ENCODE measurements around the gene GFY.
A peak's percentile ranks its signal among the peaks of the same experiment; 100 is the strongest.
"Not testable (repeated sequence)": the region's sequence is repeated elsewhere in the genome, so short reads cannot be mapped to it uniquely, and the experiment has no call there.

The GFY gene

DNA sequence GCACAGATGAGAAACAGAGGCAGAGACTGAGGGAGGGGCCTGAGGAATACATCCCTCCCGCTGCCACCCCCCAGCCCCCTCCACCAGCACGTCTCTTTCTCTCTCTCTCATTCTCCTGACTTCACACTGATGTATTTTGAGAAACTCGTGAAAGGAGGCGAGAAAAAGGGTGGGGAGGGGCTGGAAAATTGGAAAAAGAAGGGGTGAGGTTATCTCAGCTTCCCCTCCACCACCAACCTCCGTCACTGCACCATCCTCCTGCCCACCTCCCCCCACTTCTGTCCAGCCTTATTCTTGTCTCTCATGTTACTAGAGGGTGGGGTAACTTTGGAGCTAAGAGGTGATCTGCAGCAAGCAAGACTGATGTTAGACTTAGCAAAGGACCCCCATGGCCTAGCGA, 14.6 kb downstream of the GFY start:
- Histone ChIP-seq H3K27me3 (ENCODE audit: control insufficient read depth, insufficient read depth, low read length) (peaks cover 63% of the 10 kb centered on the region), H3K27ac (ENCODE audit: low read depth, low read length) (no peak overlapping the region), H3K9me3 (ENCODE audit: control insufficient read depth, insufficient read depth, low read length) (no peaks in the 10 kb centered on the region), H3K4me3 (ENCODE audit: low read depth, low read length) (no peak overlapping the region), H3K36me3 (ENCODE audit: control insufficient read depth, insufficient read depth, low read length) (no peaks in the 10 kb centered on the region), H3K4me1 (ENCODE audit: control insufficient read depth, insufficient read depth, low read length) (peaks cover 6% of the 10 kb centered on the region), H3K9ac (ENCODE audit: low read depth, low read length) (no peak overlapping the region)

DNA sequence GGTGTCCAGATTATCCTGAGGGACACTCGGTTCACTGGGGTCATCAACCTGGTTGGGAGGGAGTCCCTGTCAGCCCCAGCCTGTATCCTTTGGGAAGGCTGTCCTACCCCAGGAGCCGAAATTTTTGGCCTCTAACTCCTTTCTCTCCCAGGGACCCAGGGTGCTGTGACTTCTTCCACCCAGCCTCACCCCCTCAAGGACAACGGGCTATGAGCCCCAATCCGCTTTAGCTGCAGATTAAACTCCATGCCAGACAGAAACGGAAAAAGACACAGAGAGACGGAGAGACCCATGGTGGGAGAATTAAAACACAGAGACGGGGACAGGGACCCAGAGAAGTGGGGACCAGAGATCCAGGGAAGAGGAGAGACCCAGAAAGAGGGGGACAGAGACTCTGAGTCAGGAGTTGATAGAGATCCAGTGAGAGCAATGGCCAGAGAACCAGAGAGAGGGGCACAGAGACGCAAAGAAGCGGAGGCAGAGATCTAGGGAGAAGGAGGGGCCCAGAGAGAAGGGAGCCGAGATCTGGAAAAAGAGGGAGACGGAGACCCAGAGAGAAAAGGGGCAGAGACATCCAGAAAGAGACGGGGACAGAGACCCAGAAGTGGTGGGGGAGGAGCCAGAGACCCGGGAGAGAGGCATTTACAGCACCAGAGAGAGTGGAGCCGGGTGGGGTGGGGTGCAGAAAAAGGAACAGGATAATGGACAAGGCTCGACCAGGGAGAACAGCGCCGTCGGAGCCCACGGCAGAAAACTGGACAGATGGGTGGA, 15.4 kb downstream of the GFY start:
- H3K9ac ChIP-seq (ENCODE audit: low read depth, low read length), result no peak overlapping the region
- H3K4me1 ChIP-seq (ENCODE audit: control insufficient read depth, insufficient read depth, low read length), result peaks cover 6% of the 10 kb centered on the region
- H3K36me3 ChIP-seq (ENCODE audit: control insufficient read depth, insufficient read depth, low read length), result no peaks in the 10 kb centered on the region
- peak overlapping the region; percentile 55 for H3K4me3 ChIP-seq (ENCODE audit: low read depth, low read length)
- no peak overlapping the region for H3K27ac ChIP-seq (ENCODE audit: low read depth, low read length)
- no peaks in the 10 kb centered on the region for H3K9me3 ChIP-seq (ENCODE audit: control insufficient read depth, insufficient read depth, low read length)
- peaks cover 63% of the 10 kb centered on the region for H3K27me3 ChIP-seq (ENCODE audit: control insufficient read depth, insufficient read depth, low read length)

DNA sequence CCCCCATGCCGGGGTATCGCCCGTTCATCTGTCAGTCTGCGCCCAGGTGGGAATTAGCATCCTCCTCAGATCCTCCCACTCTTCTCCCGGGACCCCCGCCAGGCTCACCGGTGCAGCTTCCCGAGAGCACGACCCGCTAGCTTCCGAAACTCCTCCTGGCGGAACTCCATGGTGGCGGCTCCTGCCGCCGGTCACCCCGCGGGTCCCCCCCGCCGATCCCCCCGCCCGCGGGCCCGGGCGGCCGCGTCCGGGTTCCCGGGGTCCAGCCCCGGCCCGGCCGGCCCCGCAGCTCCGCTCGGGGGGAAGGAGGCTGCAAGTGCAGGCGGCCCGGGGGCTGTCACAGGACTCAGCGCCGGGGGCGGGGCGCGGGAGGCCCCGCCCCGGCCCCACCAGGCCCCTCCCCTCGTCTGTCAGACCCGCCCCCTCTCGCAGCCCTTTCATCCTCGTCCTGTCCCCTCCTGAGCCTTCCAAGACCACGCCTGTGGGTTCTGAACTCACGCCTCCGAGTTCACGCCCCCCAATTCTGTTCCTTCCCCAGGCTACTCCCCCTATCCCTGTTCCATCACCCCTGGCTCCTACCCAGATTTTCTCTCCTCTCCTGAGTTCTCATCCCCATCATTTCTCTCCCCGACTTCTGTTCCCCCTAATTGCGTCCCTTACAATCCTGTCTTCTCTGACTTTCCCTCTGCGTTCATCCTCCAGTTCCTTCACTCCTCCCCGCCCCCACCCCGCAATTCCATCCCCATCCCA, 16.2 kb downstream of the GFY start, which contains the start of gene SLC17A7:
Gene SLC17A7, minus strand, starts transcription at position 318 of the 750 bp plus-strand sequence. Its CDS starts 148 bp downstream, at position 170.
- H3K36me3 ChIP-seq (ENCODE audit: control insufficient read depth, insufficient read depth, low read length), result peaks cover 3% of the 10 kb centered on the region; the same call in 1 of the 2 replicates
- H3K9ac ChIP-seq (ENCODE audit: low read depth, low read length), result no peak within 1 kb of the TSS
- H3K4me3 ChIP-seq (ENCODE audit: low read depth, low read length), result peak within 1 kb of the TSS; percentile 55

DNA sequence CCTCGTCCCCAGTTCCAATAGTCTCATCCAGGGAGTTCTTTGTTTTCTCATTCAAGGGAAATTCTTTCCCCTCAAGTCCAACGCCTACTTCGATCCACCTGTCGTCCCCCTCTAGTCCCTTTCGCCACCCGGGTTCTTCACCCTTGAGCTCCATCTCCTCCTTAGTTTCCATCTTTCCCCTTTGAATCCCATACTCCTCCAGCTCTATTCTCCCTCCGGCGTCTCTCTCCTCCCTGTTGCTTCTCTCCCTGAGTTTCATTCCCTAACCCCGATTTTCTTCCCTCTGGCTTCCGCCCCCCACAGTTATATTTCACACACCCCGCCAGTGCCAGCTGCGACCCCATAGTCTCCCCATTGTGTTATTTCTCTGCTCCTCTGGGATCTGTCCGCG, 16.8 kb downstream of the GFY start:
- H3K27me3 ChIP-seq (ENCODE audit: control insufficient read depth, insufficient read depth, low read length), result peaks cover 51% of the 10 kb centered on the region
- H3K36me3 ChIP-seq (ENCODE audit: control insufficient read depth, insufficient read depth, low read length), result peaks cover 8% of the 10 kb centered on the region
- H3K4me1 ChIP-seq (ENCODE audit: control insufficient read depth, insufficient read depth, low read length), result peaks cover 6% of the 10 kb centered on the region
- H3K9me3 ChIP-seq (ENCODE audit: control insufficient read depth, insufficient read depth, low read length), result no peaks in the 10 kb centered on the region
- no peak overlapping the region for H3K27ac ChIP-seq (ENCODE audit: low read depth, low read length)
- peak overlapping the region; percentile 55; the same call in 1 of the 2 replicates for H3K4me3 ChIP-seq (ENCODE audit: low read depth, low read length)
- H3K9ac ChIP-seq (ENCODE audit: low read depth, low read length), result no peak overlapping the region

More for the DNA sequence above, 16.2 kb downstream of the GFY start, which contains the start of gene SLC17A7:
- Histone ChIP-seq H3K27ac (ENCODE audit: low read depth, low read length) (no peak within 1 kb of the TSS), H3K9me3 (ENCODE audit: control insufficient read depth, insufficient read depth, low read length) (no peaks in the 10 kb centered on the region), H3K4me1 (ENCODE audit: control insufficient read depth, insufficient read depth, low read length) (peaks cover 6% of the 10 kb centered on the region), H3K27me3 (ENCODE audit: control insufficient read depth, insufficient read depth, low read length) (peaks cover 57% of the 10 kb centered on the region)

DNA sequence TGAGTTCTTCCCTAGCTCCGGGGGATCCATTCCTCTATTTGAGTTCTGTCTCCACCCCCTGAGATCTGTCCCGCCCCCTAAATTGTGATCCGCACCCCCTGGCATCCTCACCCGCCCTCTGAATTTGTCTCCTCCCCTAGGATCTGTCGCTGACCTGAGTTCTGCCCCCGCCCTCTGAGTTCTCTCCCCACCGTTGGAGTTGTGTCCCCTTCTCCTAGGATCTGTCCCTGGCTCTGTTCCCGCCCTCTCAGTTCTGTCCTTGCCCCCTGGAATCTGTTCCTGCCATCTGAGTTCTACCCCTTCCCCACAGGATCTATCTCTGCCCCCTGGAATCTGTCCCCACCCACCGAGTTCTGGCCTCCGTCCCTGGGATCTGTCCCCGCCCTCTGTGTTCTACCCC, 17.2 kb downstream of the GFY start:
- H3K27ac ChIP-seq (ENCODE audit: low read depth, low read length), result no peak overlapping the region
- no peaks in the 10 kb centered on the region for H3K9me3 ChIP-seq (ENCODE audit: control insufficient read depth, insufficient read depth, low read length)
- no peak overlapping the region for H3K9ac ChIP-seq (ENCODE audit: low read depth, low read length)
- peaks cover 12% of the 10 kb centered on the region for H3K36me3 ChIP-seq (ENCODE audit: control insufficient read depth, insufficient read depth, low read length)
- peaks cover 6% of the 10 kb centered on the region for H3K4me1 ChIP-seq (ENCODE audit: control insufficient read depth, insufficient read depth, low read length)
- H3K27me3 ChIP-seq (ENCODE audit: control insufficient read depth, insufficient read depth, low read length), result peaks cover 47% of the 10 kb centered on the region
- peak overlapping the region; percentile 55 for H3K4me3 ChIP-seq (ENCODE audit: low read depth, low read length)

DNA sequence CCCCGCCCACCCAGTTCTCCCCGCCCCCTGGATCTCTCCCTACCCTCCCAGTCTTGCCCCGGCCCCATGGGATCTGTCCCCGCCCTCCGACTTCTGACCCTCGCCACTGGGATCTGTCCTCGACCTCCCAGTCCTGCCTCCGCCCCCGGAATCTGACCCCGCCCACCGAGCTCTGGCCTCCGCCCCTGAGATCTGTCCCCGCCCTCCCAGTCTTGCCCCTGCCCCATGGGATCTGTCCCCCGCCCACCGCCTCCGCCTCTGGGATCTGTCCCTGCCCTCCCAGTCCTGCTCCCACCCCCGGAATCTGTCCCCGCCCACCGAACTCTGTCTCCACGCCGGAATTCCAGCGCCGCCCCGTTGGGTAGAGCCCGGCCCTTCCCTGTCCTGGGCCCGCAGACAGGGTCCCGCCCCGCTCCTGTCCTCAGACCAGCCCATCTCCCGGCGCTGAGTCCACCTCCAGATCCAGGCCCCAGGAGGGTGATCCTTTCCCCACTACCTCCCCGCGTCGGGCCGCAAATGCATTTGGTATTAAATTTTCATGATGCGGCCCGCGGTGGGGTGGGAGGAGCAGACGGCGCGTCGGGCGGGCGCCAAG, 17.7 kb downstream of the GFY start:
- peaks cover 12% of the 10 kb centered on the region for H3K36me3 ChIP-seq (ENCODE audit: control insufficient read depth, insufficient read depth, low read length)
- H3K9ac ChIP-seq (ENCODE audit: low read depth, low read length), result no peak overlapping the region; the same call in 1 of the 2 replicates
- H3K27ac ChIP-seq (ENCODE audit: low read depth, low read length), result peak overlapping the region; percentile 82

DNA sequence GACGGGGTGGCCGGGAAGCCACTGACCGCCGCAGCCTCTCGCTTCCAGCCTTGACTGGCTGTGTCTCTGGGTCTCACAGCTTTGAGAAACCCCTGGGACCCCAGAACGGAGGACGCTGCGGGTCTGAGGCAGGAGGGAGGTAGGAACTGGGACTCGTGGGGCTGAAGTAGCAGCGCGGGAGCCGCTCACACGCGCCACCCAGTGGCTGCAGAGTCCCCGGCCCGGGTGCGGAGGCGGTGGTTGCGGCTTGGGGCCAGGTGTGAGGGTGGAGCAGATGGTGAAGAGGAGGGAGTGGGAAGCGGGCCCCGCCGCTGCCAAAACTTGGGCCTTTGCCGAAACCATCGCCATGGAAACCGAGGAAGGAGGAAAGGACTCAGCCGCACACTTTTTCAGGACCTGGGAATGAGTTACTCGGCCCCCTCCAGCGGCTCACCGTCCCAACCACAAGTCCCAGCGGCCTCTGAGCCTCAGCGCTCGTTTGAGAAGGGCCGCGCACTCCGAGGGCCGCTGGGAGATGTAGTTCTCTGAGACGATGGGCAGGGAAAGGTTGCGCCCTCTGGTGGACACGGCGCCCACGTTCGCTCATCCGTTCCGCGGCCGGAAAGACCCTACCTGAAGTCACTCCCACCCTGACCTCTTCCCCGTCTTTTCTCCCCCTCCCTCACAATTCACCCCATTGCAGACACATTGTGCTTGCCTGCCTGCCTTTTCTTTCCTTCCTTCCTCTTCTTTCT, 18.3 kb downstream of the GFY start:
- Histone ChIP-seq H3K4me3 (ENCODE audit: low read depth, low read length) (peak overlapping the region; percentile 77), H3K36me3 (ENCODE audit: control insufficient read depth, insufficient read depth, low read length) (peaks cover 19% of the 10 kb centered on the region), H3K4me1 (ENCODE audit: control insufficient read depth, insufficient read depth, low read length) (peaks cover 12% of the 10 kb centered on the region), H3K9me3 (ENCODE audit: control insufficient read depth, insufficient read depth, low read length) (no peaks in the 10 kb centered on the region), H3K27ac (ENCODE audit: low read depth, low read length) (peak overlapping the region; percentile 82), H3K27me3 (ENCODE audit: control insufficient read depth, insufficient read depth, low read length) (peaks cover 35% of the 10 kb centered on the region), H3K9ac (ENCODE audit: low read depth, low read length) (no peak overlapping the region; the same call in 1 of the 2 replicates)

More for the DNA sequence above, 17.7 kb downstream of the GFY start:
- Histone ChIP-seq H3K4me1 (ENCODE audit: control insufficient read depth, insufficient read depth, low read length) (peaks cover 10% of the 10 kb centered on the region), H3K27me3 (ENCODE audit: control insufficient read depth, insufficient read depth, low read length) (peaks cover 42% of the 10 kb centered on the region), H3K9me3 (ENCODE audit: control insufficient read depth, insufficient read depth, low read length) (no peaks in the 10 kb centered on the region), H3K4me3 (ENCODE audit: low read depth, low read length) (peak overlapping the region; percentile 77)

DNA sequence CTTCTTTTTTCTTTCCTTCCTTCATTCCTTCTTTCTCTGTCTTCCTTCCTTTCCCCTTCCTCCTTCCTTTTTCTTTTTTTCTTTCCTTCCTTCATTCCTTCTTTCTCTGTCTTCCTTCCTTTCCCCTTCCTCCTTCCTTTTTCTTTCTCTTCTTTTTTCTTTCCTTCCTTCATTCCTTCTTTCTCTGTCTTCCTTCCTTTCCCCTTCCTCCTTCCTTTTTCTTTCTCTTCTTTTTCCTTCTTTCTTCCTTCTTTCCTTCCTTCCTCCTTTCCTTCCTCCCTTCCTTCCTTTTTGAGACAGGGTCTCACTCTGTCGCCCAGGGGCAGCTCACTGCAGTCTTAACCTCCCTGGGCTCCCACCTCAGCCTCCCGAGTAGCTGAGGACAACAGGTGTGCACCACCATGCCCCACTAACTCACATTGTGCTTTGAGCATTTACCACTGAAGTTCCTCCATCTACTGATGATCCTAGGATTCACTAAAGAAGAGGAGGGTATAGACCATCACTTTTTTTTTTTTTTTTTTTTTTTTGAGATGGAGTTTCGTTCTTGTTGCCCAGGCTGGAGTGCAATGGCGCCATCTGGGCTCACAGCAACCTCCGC, 19.0 kb downstream of the GFY start:
- Histone ChIP-seq H3K4me1 (ENCODE audit: control insufficient read depth, insufficient read depth, low read length) (peaks cover 12% of the 10 kb centered on the region), H3K36me3 (ENCODE audit: control insufficient read depth, insufficient read depth, low read length) (peaks cover 26% of the 10 kb centered on the region), H3K27me3 (ENCODE audit: control insufficient read depth, insufficient read depth, low read length) (peaks cover 28% of the 10 kb centered on the region)
- H3K9me3 ChIP-seq (ENCODE audit: control insufficient read depth, insufficient read depth, low read length); H3K27ac ChIP-seq (ENCODE audit: low read depth, low read length); H3K9ac ChIP-seq (ENCODE audit: low read depth, low read length); H3K4me3 ChIP-seq (ENCODE audit: low read depth, low read length): not testable (repeated sequence)

DNA sequence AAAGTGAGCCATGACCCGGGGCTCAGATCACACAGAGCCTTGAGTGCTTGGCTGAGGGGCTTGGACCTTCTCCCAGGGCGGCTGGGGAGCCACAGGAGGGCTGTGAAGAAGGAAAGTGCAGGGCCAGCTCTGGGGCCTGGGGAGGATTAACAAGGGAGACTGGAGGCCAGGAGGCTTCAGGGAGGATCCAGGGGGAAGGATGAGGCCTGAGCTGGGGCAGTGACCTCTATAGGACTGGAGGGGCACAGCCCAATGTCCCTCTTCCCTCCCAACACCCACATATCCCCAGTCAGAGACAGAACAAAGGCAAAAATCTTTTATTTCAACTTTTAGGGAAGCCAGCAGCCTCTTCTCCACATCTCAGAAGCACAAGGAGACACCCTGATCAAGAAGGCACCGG, 20.8 kb downstream of the GFY start:
- Histone ChIP-seq H3K4me3 (ENCODE audit: low read depth, low read length) (no peak overlapping the region), H3K9ac (ENCODE audit: low read depth, low read length) (no peak overlapping the region), H3K27ac (ENCODE audit: low read depth, low read length) (no peak overlapping the region), H3K9me3 (ENCODE audit: control insufficient read depth, insufficient read depth, low read length) (no peaks in the 10 kb centered on the region), H3K27me3 (ENCODE audit: control insufficient read depth, insufficient read depth, low read length) (peaks cover 11% of the 10 kb centered on the region), H3K36me3 (ENCODE audit: control insufficient read depth, insufficient read depth, low read length) (peaks cover 33% of the 10 kb centered on the region), H3K4me1 (ENCODE audit: control insufficient read depth, insufficient read depth, low read length) (peaks cover 12% of the 10 kb centered on the region)
